Muscle of leg (tissue), 11 donors: Measurements from ENCODE around the gene HMCN2. TPM values are rescaled to one million over a fixed set of nuclear protein-coding genes. Genes with fewer than 3 reads are reported as not detected.

Experiments
- DNase-seq: peaks from one replicate; pipeline ENCODE4 v3.0.0; 2013
- H3K27ac ChIP-seq: one replicate; pipeline ENCODE4 v1.5.1; 2013; ENCODE audit warnings: mild to moderate bottlenecking, low read length, control low read depth
- H3K27me3 ChIP-seq: one replicate; pipeline ENCODE4 v1.6.1; 2013; ENCODE audit warnings: low read length; ENCODE audit not compliant: control insufficient read depth, insufficient read depth
- H3K36me3 ChIP-seq: one replicate; pipeline ENCODE4 v1.6.1; 2013; ENCODE audit warnings: low read length; ENCODE audit not compliant: control insufficient read depth, insufficient read depth
- H3K4me1 ChIP-seq: one replicate; pipeline ENCODE4 v1.6.1; 2013; ENCODE audit warnings: low read length; ENCODE audit not compliant: control insufficient read depth, insufficient read depth
- H3K4me3 ChIP-seq: one replicate; pipeline ENCODE4 v1.5.1; 2013; ENCODE audit warnings: low read length, control low read depth
- H3K9me3 ChIP-seq: replicated peaks from 2 replicates; pipeline ENCODE4 v1.6.1; 2013; ENCODE audit warnings: low read depth, low read length; ENCODE audit not compliant: control insufficient read depth
- WGBS: methylation state at CpG from one replicate; pipeline ENCODE4 v1.1.5; 2013; ENCODE audit warnings: missing lambda C conversion rate; ENCODE audit not compliant: insufficient coverage; 5-methylcytosine and 5-hydroxymethylcytosine counted together
- polyA plus RNA-seq, 8 donors: library from polyadenylated mRNA; unstranded; fragments of 120-200 nt; gene quantifications; one replicate each; pipeline versions ENCODE4 v1.2.1 to v1.2.3, GENCODE V29; 2013; ENCODE audit warnings: inconsistent platforms in 1 of 8, low replicate concordance in 1 of 8; ENCODE audit not compliant: insufficient read length in 8 of 8, insufficient read depth in 1 of 8
- total RNA-seq: library from RNA; stranded (reverse); fragments of 120-200 nt; gene quantifications from one replicate; pipeline ENCODE4 v1.2.4, GENCODE V29; 2013

The HMCN2 gene
- total and polyA plus RNA-seq, 9 donors, result 2.8 to 7.7 (median 4.3) TPM

DNA sequence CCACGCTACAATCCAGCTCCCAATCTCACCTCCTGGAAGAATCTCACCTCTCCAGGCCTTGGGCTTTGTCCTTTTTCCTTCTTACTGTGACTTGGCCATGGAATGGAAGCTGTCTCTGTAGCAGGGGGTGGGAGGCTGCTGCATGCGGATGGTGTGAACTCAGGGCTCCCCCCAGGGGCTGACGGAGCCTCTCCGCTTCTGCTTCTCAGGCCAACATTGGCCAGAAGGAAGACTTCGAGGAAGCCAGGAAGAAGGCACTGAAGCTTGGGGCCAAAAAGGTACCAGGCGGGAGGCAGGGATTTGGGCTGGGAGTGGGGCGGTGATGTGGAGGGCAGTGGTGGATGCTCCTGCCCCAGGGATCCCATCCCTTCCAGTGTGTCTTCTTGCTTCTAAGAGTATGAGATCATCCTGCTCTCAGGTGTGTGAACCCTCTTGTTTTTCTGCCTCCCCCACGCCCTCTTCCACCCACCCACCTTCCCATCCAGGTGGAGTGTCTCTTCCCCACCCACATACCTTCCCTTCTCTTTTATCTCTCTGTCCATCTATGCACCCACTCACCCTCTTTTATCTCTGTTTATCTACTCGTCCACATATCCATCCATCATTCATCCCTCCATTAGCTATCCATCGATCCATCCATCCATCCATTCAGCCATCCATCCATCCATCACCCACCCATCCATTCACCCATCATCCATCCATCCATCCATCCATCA lies 188.7 kb downstream of the HMCN2 start:
- 91% methylated on average over 3 of the region's 10 CpGs for WGBS
- H3K4me1 ChIP-seq, result peaks cover 34% of the 10 kb centered on the region
- H3K36me3 ChIP-seq, result no peaks in the 10 kb centered on the region
- no peak overlapping the region for H3K4me3 ChIP-seq
- peaks cover 29% of the 10 kb centered on the region for H3K27me3 ChIP-seq
- H3K27ac ChIP-seq, result no peak overlapping the region
- no peaks in the 10 kb centered on the region for H3K9me3 ChIP-seq
- DNase-seq, result no peak

DNA sequence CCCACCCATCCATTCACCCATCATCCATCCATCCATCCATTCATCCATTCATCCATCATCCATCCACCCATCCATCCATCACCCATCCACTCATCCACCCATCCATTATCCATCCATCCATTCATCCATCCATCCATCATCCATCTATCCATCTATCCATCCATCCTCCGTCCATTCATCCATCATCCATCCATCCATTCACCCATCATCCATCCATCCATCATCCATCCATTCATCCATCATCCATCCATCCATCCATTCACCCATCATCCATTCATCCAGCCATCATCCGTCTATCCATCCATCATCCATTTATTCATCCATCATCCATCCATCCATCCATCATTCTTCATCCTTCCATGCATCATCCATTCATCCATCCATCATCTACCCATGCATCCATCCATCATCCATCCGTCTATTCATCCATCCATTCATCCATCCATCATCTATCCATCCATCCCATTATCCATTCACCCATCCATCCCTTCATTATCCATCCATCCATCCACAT lies 189.3 kb downstream of the HMCN2 start:
- 67% methylated on average over 3 of the region's 3 CpGs for WGBS
- H3K27ac ChIP-seq, result no peak overlapping the region
- H3K36me3 ChIP-seq, result no peaks in the 10 kb centered on the region
- DNase-seq, result no peak
- H3K9me3 ChIP-seq, result no peaks in the 10 kb centered on the region
- peaks cover 29% of the 10 kb centered on the region for H3K27me3 ChIP-seq
- no peak overlapping the region for H3K4me3 ChIP-seq
- peaks cover 34% of the 10 kb centered on the region for H3K4me1 ChIP-seq

DNA sequence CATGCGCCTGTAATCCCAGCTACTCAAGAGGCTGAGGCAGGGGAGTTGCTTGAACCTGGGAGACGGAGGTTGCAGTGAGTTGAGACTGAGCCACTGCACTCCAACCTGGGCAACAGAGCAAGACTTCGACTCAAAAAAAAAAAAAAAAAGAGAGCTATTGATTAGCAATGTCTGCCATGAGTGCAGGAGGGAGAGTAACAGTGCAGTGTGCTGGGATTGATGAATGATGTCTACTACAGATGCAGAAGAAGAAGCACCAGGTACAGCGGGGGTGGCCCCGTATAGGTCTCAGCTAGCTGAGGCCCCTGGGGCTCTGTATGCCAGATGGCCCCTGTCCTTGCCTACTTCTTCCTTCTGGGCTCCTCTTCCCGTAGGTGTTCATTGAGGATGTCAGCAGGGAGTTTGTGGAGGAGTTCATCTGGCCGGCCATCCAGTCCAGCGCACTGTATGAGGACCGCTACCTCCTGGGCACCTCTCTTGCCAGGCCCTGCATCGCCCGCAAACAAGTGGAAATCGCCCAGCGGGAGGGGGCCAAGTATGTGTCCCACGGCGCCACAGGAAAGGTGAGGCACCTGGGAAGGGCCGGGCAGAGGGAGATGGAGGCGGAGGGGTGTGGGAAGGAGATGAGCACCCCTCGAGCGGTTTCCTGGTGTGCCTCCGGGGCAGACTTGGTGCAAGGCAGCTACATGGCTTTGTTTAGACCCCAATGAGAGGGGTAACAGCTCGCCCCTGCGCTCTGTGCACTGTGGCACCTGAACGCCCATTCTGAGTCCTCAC lies 192.7 kb downstream of the HMCN2 start:
- H3K27ac ChIP-seq, result no peak overlapping the region
- no peaks in the 10 kb centered on the region for H3K36me3 ChIP-seq
- H3K27me3 ChIP-seq, result peaks cover 46% of the 10 kb centered on the region
- no peaks in the 10 kb centered on the region for H3K9me3 ChIP-seq
- no peak overlapping the region for H3K4me3 ChIP-seq
- WGBS, result 92% methylated on average over 19 of the region's 23 CpGs
- DNase-seq, result no peak
- peaks cover 12% of the 10 kb centered on the region for H3K4me1 ChIP-seq

DNA sequence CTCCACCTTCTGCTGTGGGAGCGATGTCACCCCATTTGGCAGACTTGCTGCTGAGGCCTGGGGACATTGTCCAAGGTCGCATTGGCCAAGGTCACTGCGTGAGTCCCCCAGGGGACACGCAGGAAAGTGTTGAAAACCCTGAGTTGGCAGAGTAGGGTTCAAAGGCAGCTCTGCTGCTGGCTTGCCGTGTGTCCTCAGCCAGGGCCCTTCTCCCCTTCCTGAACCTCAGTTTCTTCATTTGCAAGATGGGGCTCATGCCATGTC lies 193.2 kb downstream of the HMCN2 start:
- no peak overlapping the region for H3K27ac ChIP-seq
- H3K9me3 ChIP-seq, result no peaks in the 10 kb centered on the region
- H3K36me3 ChIP-seq, result no peaks in the 10 kb centered on the region
- H3K4me3 ChIP-seq, result no peak overlapping the region
- peaks cover 6% of the 10 kb centered on the region for H3K4me1 ChIP-seq
- DNase-seq, result no peak
- WGBS, result 74% methylated on average over 4 of the region's 5 CpGs
- H3K27me3 ChIP-seq, result peaks cover 50% of the 10 kb centered on the region

DNA sequence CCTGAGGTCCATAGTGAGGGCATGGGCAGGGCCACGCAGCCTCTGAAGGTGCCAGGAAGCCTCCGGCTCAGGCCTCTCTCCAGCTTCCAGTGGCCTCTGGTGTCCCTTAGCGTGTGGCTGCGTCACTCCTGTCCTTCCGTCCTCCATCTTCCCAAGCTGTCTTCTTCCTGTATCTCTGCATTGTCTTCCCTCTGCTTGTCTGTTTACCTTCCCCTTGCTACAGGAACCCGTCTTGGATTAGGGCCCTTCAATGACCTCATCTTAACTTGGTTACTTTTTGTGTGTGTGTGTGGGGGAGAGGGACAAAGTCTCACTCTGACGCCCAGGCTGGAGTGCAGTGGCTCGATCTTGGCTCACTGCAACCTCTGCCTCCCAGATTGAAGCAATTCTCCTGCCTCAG lies 193.6 kb downstream of the HMCN2 start:
- Histone ChIP-seq H3K4me1 (peaks cover 2% of the 10 kb centered on the region), H3K27ac (no peak overlapping the region), H3K36me3 (no peaks in the 10 kb centered on the region), H3K9me3 (no peaks in the 10 kb centered on the region), H3K4me3 (no peak overlapping the region), H3K27me3 (peaks cover 54% of the 10 kb centered on the region)
- DNase-seq, result no peak
- WGBS, result 90% methylated on average over 5 of the region's 8 CpGs

DNA sequence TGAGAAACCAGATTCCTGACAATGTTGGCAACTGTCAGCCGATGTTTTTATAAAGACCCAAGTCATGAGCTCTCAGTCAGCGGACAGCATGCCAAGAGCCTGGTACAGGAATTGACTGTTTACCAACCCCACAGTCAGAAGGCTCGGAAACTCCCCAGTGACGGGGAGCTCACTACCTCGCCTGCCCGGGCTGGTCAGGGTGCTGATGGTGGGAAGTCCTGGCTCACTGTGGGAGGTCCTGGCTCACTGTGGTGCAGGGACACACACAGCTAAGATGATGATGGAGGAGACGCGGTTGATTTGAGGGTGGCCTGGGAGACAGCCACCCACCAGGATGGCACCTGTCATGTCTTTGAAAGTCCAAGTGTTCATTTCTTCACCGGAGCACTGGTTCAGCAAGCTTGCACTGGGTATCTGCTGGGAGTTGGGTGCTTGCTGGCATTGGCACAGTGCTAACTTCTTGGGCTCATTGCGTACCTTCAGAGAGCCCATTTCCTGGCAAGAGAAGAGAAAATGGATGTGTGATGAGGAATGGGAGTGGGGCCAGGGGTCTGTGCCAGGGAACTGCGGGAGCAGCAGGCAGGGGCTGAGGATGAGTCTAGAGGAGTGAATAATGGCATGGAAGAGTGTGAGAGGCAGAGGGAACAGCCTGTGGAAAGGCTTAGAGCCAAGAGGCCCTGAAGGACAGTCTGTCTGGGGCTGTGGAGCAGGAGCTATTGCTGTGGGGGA lies 194.5 kb downstream of the HMCN2 start:
- peaks cover 2% of the 10 kb centered on the region for H3K4me1 ChIP-seq
- H3K36me3 ChIP-seq, result no peaks in the 10 kb centered on the region
- H3K4me3 ChIP-seq, result no peak overlapping the region
- no peak for DNase-seq
- whole genome bisulfite sequencing, result 82% methylated on average over 9 of the region's 11 CpGs
- H3K27me3 ChIP-seq, result peaks cover 57% of the 10 kb centered on the region
- no peak overlapping the region for H3K27ac ChIP-seq
- no peaks in the 10 kb centered on the region for H3K9me3 ChIP-seq

DNA sequence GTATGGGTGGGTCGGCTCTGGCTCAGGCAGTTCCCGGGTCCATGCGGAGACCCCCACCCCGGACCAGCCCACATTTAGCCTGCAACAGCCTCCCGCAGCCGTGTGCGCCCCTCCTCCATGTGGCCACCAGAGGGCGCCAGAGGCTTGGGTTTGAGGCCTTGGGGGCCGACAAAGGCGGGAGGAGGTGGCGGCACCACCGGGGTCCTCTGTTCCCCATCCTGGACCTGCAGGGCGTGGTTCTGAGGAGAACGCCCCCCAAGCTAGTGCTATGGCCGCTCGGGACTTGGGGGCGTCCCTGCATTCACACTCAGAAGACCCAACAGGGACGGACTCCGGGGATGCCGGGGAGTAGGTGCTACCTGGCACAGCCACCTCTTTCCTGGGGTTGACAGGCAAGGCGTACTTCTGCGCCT lies 195.7 kb downstream of the HMCN2 start:
- peak; percentile 58 for DNase-seq
- no peak overlapping the region for H3K4me3 ChIP-seq
- H3K27me3 ChIP-seq, result peaks cover 62% of the 10 kb centered on the region
- 26% methylated on average over 12 of the region's 22 CpGs for WGBS
- H3K36me3 ChIP-seq, result no peaks in the 10 kb centered on the region
- no peaks in the 10 kb centered on the region for H3K9me3 ChIP-seq
- H3K4me1 ChIP-seq, result peaks cover 2% of the 10 kb centered on the region
- no peak overlapping the region for H3K27ac ChIP-seq

DNA sequence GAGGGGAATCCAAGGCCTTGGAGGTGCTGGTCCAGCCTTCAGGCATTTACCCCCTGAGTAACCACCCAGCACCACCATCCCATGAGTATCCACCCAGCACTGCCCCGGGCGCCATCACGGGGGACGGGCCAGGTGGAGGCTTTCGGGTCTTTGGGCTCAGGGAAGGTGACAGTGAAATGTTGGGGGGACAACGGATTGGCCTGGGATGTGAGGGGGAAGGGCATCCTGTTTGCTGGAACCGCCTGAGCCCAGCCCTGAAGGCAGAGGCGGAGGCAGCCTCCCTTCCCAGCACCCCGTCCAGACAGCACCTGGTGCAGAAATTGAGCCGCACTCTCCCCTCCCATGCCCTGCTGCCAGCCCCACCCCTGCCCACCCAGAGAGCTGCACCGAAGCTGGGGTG lies 196.2 kb downstream of the HMCN2 start:
- Histone ChIP-seq H3K27me3 (peaks cover 67% of the 10 kb centered on the region), H3K36me3 (no peaks in the 10 kb centered on the region), H3K9me3 (no peaks in the 10 kb centered on the region), H3K4me3 (no peak overlapping the region), H3K27ac (no peak overlapping the region), H3K4me1 (peaks cover 2% of the 10 kb centered on the region)
- DNase-seq, result no peak
- WGBS, result 68% methylated on average over 4 of the region's 11 CpGs

DNA sequence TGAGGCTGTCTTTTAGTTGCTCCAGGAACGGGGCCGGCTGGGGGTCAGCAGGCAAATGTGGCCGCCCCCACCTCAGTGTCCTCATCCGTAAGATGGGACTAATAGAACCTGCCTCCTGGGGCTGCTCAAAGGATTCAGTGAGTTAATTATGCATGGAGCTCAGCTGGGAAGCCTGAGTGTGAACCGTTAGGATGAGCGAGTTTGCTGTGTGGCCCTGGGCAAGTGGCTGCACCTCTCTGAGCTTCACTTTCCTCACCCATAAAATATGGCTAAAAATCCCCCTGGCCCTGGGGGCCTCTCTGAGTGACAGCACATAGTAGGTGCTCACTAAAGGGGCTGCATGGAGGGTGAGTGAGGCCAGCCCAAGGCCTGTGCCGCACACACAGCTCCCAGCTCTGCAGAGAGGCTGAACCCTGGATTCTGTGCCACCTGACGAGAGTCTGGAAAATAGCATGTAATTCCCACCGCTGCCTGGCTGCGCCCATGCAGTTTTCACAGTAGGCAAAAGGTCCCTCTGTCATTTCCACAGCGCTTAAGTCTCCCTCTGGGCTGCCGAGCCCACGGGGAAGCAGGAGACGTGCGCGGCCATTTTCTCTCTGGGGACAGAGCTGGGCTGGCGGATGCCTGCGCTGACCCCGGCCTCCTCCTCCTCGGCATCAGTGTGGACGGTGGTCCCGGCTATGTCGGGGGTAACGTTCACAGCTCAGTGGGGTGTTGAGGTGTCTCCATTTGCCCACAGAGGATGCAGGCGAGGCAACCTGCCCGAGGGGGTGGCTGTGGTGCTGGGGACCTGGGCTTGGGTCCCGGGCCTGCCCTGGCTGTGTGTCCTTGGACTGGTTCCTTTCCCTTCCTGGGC lies 197.4 kb downstream of the HMCN2 start:
- whole genome bisulfite sequencing, result 86% methylated on average over 21 of the region's 27 CpGs
- DNase-seq, result no peak

More for the DNA sequence above, 197.4 kb downstream of the HMCN2 start:
- Histone ChIP-seq H3K36me3 (no peaks in the 10 kb centered on the region), H3K4me1 (peaks cover 2% of the 10 kb centered on the region), H3K27ac (no peak overlapping the region), H3K27me3 (peaks cover 75% of the 10 kb centered on the region), H3K4me3 (no peak overlapping the region), H3K9me3 (no peaks in the 10 kb centered on the region)
